PFSK-1 (cell line): Measurements from ENCODE around the gene TWNK.

ENCODE experiments used
- FOXP2 ChIP-seq: optimal IDR thresholded peaks from 2 replicates; pipeline ENCODE3; 2011; ENCODE audit warnings: borderline replicate concordance, control low read depth, inconsistent platforms; ENCODE audit not compliant: insufficient read depth; ENCODE audit errors: extremely low read length, extremely low read depth
- POLR2AphosphoS5 ChIP-seq: IDR thresholded peaks from 2 replicates; pipeline ENCODE4 v1.6.1; 2012; ENCODE audit warnings: low read depth, mild to moderate bottlenecking, control low read depth, low read length, moderate library complexity
- SIN3A ChIP-seq: IDR thresholded peaks from 2 replicates; pipeline ENCODE4 v1.6.1; 2012; ENCODE audit warnings: mild to moderate bottlenecking, low read length, moderate library complexity, borderline replicate concordance; ENCODE audit not compliant: insufficient read depth
- TAF1 ChIP-seq: IDR thresholded peaks from 2 replicates; pipeline ENCODE4 v1.6.1; 2012; ENCODE audit warnings: low read length, control low read depth, borderline replicate concordance; ENCODE audit not compliant: insufficient read depth
- TF ChIP-seq, protein P1 (sequence below), 2 experiments: IDR thresholded peaks; 2 replicates each; pipeline versions ENCODE4 v1.6.1 to v1.8.0; 2011 to 2012; ENCODE audit warnings: low read depth in 2 of 2, low read length in 2 of 2, control low read depth in 1 of 2, inconsistent platforms in 1 of 2, mild to moderate bottlenecking in 1 of 2, moderate library complexity in 1 of 2; ENCODE audit not compliant: insufficient read depth in 1 of 2

TWNK gene

GRCh38 chr10:101005869-101006567 is 18.7 kb downstream of the TWNK start:
- TF ChIP-seq POLR2AphosphoS5, result no peak
- no peak for TF ChIP-seq FOXP2
- TF ChIP-seq, protein P1, sequence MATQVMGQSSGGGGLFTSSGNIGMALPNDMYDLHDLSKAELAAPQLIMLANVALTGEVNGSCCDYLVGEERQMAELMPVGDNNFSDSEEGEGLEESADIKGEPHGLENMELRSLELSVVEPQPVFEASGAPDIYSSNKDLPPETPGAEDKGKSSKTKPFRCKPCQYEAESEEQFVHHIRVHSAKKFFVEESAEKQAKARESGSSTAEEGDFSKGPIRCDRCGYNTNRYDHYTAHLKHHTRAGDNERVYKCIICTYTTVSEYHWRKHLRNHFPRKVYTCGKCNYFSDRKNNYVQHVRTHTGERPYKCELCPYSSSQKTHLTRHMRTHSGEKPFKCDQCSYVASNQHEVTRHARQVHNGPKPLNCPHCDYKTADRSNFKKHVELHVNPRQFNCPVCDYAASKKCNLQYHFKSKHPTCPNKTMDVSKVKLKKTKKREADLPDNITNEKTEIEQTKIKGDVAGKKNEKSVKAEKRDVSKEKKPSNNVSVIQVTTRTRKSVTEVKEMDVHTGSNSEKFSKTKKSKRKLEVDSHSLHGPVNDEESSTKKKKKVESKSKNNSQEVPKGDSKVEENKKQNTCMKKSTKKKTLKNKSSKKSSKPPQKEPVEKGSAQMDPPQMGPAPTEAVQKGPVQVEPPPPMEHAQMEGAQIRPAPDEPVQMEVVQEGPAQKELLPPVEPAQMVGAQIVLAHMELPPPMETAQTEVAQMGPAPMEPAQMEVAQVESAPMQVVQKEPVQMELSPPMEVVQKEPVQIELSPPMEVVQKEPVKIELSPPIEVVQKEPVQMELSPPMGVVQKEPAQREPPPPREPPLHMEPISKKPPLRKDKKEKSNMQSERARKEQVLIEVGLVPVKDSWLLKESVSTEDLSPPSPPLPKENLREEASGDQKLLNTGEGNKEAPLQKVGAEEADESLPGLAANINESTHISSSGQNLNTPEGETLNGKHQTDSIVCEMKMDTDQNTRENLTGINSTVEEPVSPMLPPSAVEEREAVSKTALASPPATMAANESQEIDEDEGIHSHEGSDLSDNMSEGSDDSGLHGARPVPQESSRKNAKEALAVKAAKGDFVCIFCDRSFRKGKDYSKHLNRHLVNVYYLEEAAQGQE (IDR thresholded peaks at IDR 0.05; ENCODE audit: insufficient read depth in 1 of 2, low read depth in 2 of 2, low read length in 2 of 2), result no peak
- TF ChIP-seq TAF1, result no peak
- no peak for TF ChIP-seq SIN3A

DNA sequence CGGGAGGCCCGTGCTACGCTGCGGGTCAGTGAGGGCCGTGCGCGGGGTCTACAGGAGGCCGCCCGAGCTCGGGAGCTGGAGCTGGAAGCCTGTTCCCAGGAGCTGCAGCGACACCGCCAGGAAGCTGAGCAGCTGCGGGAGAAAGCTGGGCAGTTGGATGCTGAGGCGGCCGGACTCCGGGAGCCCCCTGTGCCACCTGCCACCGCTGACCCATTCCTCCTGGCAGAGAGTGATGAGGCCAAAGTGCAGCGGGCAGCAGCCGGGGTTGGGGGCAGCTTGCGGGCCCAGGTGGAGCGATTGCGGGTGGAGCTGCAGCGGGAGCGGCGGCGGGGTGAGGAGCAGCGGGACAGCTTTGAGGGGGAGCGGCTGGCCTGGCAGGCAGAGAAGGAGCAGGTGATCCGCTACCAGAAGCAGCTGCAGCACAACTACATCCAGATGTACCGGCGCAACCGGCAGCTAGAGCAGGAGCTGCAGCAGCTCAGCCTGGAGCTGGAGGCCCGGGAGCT is 19.3 kb downstream of the TWNK start:
- no peak for TF ChIP-seq SIN3A
- 0 out of 2 replicates have a peak, but pooled peaks have one; percentile 21 for TF ChIP-seq POLR2AphosphoS5
- TF ChIP-seq FOXP2, result no peak

DNA sequence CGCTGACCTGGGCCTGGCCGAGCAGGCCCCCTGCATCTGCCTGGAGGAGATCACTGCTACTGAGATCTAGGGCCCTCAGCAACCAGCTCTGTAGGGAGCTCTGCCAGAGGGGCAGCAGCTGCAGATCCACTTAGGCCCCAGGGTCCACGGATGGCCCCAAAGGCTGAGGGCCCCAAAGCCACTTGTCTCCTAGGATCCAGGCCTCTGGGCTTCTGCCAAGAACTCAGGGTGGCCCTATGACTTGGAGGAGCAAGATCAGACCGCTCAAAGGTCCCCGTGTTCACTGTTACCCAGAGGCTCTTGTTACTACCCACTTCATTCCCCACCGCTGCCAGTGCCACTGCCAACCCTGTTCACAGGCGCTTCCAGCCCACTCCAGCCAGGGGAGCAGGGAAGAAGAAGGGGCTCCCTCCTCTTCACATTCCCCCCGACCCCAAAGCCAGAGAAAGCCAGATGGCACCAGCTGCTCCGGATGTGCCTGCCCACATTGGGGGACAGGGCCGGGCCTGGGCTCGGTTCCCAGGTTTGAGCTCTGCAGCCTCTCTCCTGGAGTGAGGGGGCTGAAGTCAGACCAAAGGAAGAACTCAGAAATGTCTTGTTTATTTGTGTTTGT is 19.9 kb downstream of the TWNK start:
- no peak for TF ChIP-seq SIN3A
- TF ChIP-seq FOXP2, result no peak
- TF ChIP-seq, protein P1 (IDR thresholded peaks at IDR 0.05; ENCODE audit: insufficient read depth in 1 of 2, low read depth in 2 of 2, low read length in 2 of 2), result no peak
- no peak for TF ChIP-seq TAF1
- no peak for TF ChIP-seq POLR2AphosphoS5

- TF ChIP-seq TAF1 (no peak), POLR2AphosphoS5 (no peak), SIN3A (no peak), FOXP2 (no peak)
- TF ChIP-seq, protein P1 (IDR thresholded peaks at IDR 0.05; ENCODE audit: insufficient read depth in 1 of 2, low read depth in 2 of 2, low read length in 2 of 2), result no peak
Measured at GRCh38 chr10:101007915-101008822, 20.8 kb downstream of the TWNK start.

DNA sequence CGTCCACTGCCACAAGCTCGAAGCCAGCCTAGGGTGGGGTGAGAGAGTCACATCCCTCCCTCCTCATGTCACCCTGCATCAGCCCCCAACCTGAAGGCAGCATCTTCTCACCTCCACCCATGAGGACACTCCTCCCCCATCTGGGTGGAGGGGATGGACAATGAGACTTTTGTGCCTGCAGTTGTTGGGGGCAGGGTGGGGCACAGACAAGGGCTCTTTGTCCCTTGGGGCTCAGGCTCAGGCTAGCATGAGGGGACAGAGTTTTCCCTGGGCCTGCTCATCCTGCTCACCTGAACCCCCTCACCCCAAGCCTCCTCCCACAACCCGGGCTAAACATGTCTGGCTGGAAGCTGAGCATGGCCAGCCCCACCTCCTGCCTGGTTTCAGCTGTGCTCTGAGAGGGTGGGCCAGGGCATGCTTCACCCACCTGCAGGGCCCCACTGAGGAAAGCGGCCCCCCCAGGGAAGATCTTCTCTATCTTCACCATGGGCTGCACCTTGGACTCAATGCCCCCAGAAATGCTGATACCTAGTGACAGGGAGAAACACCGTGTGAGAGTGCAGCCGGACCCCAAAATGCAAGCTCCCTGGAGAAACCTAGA is 21.6 kb downstream of the TWNK start:
- TF ChIP-seq, protein P1 (IDR thresholded peaks at IDR 0.05; ENCODE audit: insufficient read depth in 1 of 2, low read depth in 2 of 2, low read length in 2 of 2), result no peak
- TF ChIP-seq FOXP2 (no peak), TAF1 (no peak), SIN3A (no peak), POLR2AphosphoS5 (no peak)
